Putamen (tissue), 1 donor: ENCODE data around the gene ZBTB20.

Source experiments
- DNase-seq: peaks from one replicate; pipeline ENCODE4 v3.0.0-alpha.2; 2016; ENCODE audit warnings: low spot score

The ZBTB20 gene

DNA sequence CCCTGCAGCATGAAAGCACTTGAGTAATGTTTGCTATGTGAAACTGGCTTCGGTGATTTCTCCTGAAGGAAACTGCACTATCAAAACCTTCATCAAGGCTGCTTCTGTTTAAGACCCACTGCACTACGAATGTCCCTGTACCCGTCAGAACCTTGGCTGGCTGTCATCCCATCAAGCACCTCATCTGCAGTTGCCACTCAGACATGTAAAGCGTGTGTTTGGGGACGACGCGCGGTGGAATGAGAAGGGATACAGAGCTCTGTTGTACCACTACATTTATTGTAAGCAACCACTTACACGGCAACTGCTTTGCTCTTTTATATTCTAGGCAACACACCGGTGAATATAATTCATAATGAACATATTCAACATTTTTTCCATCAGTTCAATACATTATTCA is 705.7 kb downstream of the ZBTB20 start:
- peak; percentile 24 for DNase-seq

GRCh38 chr3:114440700-114441099 is 706.4 kb downstream of the ZBTB20 start:
- no peak for DNase-seq

DNA sequence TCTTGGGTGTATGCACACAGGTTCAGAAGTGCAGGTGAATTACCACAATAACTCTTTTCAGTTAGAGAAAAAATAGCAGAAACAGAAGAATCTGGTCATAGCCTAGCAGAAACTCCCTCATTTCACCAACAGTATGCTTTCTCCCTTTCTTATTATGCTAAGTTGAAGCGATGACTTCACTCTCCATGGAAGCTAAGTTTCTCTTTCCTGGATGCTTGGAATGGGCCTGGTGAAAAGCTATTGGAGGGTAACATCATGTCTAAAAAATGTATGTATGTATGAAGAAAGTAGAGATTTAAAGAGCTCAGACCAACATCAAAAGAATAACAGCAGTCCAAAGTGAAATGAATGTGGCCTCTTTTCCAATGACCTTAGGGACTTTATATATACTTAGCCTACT is 707.8 kb downstream of the ZBTB20 start:
- no peak for DNase-seq

- no peak for DNase-seq
These were observed 709.2 kb downstream of the ZBTB20 start for GRCh38 chr3:114437897-114438296.

DNA sequence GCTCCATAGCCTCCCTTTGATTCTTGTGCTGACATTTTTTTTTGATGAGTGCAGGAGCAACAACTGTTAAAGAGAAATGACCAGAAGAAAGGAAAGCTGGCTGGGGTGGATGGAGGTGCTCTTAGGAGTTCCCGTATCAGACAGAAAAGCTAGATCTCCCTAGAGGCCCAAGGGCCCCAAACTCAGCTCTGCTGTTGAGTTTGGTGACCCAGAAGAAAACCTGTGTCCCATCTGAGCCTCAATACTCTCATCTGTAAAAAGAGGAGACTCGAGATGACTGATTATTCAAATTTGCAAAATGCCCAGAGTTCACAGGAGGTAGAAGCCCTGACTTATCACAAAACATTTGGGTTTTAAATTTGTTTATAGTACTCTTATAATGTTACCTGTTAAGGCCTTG is 710.9 kb downstream of the ZBTB20 start:
- DNase-seq, result no peak

- no peak for DNase-seq
These were observed 711.5 kb downstream of the ZBTB20 start for GRCh38 chr3:114435386-114436115.

- no peak for DNase-seq
These were observed 714.8 kb downstream of the ZBTB20 start for GRCh38 chr3:114432310-114432709.

DNA sequence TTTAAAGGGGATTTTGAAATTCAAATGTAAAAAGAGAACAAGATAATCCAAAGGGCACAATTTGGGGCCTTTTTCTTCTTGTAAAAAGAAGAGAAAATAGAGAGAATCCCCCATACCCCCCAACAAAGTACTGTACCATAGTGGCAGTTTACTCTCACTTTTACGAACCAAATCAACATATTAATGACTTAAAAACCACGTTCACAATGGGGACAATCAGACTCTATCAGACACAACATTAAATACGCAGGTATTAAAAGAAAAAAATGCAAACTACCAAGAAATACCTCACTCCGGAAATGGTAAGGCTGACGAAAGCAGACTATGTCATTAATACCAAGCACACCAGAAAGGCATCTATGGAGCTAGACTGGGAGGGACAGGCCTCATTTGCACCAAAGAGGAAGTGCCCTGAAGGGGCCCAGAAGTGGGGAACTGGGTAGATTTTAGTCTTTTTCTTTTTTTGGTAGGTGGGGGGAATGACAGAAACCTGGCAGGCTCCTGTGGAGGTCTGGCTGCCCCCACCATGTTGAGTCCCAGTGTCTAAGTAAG is 719.0 kb downstream of the ZBTB20 start:
- DNase-seq, result no peak

DNA sequence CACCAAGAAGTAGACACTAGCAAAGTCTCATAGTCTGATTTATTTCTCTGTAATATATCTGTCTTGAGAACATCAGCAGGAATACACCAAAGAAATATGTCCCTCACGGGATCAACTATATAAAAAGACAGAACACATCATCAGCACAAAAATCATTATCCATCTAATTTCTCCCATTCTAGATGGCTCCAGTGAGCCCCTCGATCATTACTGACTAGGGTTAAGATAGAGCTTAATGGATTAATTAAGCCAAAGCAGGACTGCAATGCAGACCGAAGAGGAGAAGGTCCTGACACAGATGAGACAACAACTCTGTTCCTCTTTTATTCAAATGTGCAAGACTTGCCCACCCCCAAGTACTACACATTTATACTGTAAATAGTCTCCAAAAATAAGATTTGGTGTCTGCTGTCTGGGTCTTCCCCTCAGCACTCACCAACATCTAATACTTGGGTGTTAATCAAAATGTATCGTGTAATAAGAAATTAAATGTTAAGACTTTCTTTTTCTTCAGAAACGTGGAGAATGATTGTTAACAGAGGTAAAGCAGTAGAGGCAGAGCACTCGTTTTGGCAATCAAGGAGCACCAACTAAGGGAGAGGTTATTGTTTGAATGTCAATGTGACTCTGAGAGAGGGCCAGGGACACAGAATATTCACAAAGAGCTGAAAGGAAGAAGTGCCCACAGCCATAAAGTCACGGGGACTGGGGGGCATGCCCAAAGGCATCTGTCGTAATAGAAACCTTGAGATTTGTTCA is 719.6 kb downstream of the ZBTB20 start:
- no peak for DNase-seq

GRCh38 chr3:114424337-114424736 is 722.8 kb downstream of the ZBTB20 start:
- DNase-seq, result peak; percentile 63

DNA sequence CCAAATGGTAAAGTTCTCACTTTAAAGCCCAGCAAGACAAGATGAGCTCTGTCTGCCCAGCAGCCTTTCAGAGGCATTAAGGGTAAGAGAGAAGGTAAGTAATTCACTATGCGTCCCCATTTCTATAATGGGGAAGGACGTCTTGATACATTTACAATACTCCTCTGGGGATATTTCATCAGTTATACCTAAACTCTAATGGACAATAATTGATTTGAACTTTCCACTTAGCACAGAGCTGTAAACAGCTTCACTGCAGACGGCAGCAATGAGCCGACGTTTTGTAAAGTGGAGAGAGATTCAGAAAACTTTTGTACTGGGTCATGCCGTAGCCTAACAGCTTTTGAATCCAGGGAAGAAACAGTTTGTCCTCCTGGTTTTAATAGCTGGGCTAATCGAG is 725.9 kb downstream of the ZBTB20 start:
- DNase-seq, result no peak

- no peak for DNase-seq
These were observed 727.0 kb downstream of the ZBTB20 start for GRCh38 chr3:114420072-114420471.

GRCh38 chr3:114418724-114419543 is 728.2 kb downstream of the ZBTB20 start:
- peak; percentile 77 for DNase-seq

GRCh38 chr3:114418107-114418506 is 729.0 kb downstream of the ZBTB20 start:
- no peak for DNase-seq

DNA sequence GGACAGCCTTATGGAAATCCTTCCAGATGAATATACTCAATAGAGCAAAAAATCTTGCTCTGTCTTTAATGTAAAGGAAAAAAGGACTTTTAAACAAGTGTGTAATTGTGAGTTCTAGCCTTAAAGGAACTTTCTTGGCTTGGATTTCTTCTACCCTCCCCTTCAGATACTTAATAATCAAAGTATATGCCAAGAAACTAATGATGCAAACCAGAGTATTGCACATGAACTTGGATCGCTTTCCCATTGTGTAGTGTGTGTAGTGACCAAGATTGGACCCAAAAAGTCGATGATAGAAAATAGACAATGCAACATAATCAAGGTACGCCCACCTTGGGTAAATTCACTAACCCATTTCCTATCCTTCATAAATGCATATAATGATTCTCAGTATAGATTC is 729.4 kb downstream of the ZBTB20 start:
- DNase-seq, result no peak

DNA sequence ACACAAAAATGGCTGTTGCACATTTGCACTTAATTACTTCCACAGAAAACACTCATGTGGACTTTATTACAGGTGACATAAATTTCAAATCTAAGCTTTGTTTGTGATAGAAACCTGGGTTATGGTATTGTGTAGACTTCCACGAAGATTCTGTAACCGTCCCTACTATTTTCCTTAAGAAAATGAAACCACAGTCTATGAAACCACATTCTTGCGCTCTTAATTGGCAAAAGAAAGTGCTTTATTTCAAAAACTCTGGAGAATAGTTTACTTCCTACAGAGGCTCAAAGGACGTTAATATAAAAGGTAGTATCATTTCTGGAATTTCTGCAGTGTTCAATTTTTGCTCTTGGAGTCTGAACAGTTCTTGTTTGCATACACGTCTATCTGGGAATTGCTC is 729.8 kb downstream of the ZBTB20 start:
- DNase-seq, result no peak

DNA sequence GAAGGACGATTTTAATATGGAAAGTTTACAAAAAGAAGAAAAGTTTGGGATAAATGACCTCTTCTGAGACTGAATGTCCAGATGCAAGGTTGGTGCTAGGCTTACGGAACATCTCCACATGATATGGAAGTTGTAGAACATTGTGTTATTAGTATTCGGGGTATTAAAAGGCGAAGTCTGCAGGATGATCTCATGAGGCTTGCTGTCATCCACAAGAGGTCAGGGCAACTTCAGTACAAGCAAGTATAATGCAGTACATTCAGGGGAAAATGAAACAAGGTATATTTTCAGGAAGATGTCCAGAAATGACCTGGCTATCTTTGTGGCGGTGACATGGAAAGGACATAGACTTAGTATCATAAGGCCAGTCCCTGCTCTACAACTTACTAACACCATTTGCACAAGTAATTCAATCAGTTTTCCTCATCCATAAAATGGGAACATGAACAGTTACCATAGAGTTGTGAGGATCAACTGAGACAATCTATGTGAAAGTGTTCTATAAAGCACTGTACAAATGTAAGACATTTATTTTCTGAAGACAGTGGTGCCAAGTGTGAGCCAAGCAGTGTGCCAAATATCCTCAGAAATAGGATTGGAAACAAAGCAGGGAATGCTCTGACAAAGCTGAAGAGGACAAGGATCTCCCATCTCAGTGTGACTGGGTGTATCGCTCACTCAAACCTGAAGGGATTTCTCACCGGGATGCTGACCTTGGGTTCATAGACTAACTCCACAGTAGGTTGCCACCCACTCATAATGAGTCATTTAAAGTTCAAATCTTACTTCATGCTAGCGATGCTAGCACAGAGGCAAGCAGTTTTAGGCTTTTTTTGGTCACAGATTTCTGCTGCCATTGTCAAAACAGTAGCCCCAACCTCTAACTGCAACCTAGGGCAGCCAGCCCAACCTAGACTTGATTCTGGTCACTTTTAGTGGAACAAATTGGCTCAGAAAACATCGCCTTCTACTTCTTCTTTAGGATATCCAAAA is 735.0 kb downstream of the ZBTB20 start:
- DNase-seq, result no peak

GRCh38 chr3:114411190-114411668 is 735.9 kb downstream of the ZBTB20 start:
- no peak for DNase-seq

DNA sequence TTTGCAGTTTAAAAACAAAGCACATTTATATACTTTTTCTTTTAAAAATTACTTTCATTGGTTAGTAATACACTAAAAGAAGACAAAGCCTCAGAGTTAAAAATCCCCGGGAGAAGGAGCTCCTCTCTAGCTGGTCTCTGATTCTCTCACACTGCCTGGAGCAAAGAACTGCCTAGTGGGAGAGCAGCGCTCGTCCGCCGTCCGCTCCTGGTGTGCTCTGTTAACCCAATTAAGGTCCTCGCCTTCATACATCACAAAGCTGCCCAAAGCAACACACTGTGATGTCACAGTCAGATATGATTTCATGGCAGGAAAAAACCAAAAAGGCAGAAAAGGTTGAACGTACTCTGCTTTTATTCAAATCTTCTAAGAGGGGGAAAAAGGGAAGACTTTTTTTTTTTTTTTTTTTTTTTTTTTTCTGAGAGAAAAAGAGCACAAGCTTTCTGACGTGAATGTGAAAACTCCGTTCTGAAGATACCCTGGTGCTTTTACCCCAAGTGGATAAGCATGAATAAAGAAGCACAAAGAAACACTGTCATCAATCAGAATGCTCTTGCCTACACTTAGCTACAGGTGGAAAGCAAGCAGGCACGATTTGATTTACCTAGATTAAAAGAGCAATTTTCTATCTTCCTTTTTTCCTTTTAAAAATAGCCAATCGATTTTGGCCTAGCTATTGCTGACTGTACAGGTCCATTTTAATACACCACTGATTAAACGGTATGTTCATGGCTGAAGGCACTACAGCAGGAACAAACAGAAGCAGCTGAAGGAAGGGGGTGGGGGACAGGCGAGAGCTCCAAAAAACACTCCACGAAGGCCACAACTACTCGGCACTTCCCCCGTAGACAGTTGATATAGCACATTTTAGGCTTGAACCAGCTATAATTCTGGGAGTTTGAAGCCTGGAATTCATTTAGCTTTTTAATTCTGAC is 738.1 kb downstream of the ZBTB20 start:
- no peak for DNase-seq

GRCh38 chr3:114406922-114407321 is 740.2 kb downstream of the ZBTB20 start:
- DNase-seq, result no peak
